Measurements from ENCODE around the gene TNFRSF8. TPM values are rescaled to one million over a fixed set of nuclear protein-coding genes. Genes with fewer than 3 reads are reported as not detected.

The TNFRSF8 gene
- total RNA-seq, 4 donors from 2014 or later, result 0.83 to 2.8 (median 2.3) TPM

DNA sequence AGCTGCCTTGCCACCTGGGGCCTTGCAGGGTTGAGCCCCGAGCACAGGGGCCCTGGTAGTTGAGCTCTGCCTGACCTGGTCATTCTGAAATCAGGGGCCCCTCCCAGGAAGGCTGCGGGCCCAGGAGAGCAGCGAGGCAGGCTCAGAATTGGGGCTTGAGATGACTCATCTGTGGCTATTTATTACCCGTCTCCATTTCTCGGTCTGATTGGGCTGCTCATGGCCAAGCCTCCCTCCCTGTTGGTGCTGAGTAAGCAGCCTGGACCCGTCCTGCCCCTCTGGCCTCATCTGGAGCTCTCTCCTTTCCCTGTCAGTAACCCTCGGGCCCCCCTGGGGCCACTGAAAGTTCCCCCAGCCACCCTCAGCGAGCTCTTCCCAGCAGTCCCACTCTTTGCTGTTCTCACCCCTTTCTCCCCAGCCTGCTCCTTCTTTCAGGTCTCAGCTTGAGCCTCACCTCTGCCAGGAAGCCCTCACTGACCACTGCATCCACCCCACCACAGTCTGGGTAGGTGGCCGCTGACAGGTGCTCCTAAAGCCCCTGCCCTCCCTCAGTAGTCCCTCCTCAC is 11.0 kb upstream of the TNFRSF8 start:
- 25% methylated on average over 6 of the region's 9 CpGs for WGBS
- Histone ChIP-seq H3K36me3 (no peaks in the 10 kb centered on the region), H3K4me1 (peaks cover 8 to 20% (median 16%) of the 10 kb centered on the region in 4 donors), H3K4me3 (no peak overlapping the region), H3K27ac (replicated peaks in 1 of 4) (no peak overlapping the region), H3K9me3 (no peaks in the 10 kb centered on the region), H3K27me3 (peaks cover 0 to 20% (median 0%) of the 10 kb centered on the region in 4 donors)
- DNase-seq (ENCODE audit: extremely low spot score), result no peak
- TF ChIP-seq EP300 (IDR thresholded peaks at IDR 0.05), result no peak
- TF ChIP-seq POLR2AphosphoS5 (IDR thresholded peaks at IDR 0.05), result no peak
- TF ChIP-seq, protein P1, sequence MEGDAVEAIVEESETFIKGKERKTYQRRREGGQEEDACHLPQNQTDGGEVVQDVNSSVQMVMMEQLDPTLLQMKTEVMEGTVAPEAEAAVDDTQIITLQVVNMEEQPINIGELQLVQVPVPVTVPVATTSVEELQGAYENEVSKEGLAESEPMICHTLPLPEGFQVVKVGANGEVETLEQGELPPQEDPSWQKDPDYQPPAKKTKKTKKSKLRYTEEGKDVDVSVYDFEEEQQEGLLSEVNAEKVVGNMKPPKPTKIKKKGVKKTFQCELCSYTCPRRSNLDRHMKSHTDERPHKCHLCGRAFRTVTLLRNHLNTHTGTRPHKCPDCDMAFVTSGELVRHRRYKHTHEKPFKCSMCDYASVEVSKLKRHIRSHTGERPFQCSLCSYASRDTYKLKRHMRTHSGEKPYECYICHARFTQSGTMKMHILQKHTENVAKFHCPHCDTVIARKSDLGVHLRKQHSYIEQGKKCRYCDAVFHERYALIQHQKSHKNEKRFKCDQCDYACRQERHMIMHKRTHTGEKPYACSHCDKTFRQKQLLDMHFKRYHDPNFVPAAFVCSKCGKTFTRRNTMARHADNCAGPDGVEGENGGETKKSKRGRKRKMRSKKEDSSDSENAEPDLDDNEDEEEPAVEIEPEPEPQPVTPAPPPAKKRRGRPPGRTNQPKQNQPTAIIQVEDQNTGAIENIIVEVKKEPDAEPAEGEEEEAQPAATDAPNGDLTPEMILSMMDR (IDR thresholded peaks at IDR 0.05), result no peak
- no peak for TF ChIP-seq POLR2A (IDR thresholded peaks at IDR 0.05; ENCODE audit: low read depth)
- intact Hi-C loops (cut with DNase I), result no loop called here

DNA sequence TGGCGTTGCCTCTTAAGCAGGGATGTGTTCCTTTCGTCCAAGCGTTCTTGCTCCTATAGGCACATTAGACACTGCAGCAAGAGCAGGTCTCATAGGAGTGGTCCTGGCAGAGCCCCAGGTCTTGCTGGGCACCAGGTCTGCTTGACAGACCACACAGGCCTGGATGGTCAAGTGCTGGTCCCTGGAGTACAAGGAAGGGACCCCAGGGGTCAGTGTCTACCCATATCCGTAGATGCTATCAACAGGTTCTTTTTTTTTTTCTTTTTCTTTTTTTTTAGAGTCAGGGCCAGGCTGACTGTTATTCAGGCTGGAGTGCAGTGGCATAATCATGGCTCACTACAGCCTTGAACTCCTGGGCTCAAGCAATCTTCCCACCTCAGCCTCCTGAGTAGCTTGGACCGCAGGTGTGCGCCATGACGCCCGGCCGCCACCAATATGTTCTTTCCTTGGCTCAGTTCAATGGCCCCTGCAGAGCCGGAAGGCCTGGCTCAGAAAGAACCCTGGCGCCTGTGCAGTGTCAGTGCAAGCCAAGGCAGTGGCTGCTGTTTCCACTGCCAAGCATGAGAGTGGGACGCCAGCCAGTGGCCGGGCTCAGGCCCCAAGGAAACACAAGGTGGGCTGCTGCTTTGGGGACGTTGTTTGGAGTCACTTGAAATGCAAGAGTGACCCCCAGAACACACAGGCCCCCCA is 10.0 kb upstream of the TNFRSF8 start:
- H3K9me3 ChIP-seq, result no peaks in the 10 kb centered on the region
- WGBS, result 67% methylated on average over 9 of the region's 14 CpGs
- no peak overlapping the region for H3K4me3 ChIP-seq
- no peak for TF ChIP-seq POLR2A (IDR thresholded peaks at IDR 0.05; ENCODE audit: low read depth)
- TF ChIP-seq, protein P1 (IDR thresholded peaks at IDR 0.05), result no peak
- no peak for TF ChIP-seq EP300 (IDR thresholded peaks at IDR 0.05)
- TF ChIP-seq POLR2AphosphoS5 (IDR thresholded peaks at IDR 0.05), result no peak
- H3K36me3 ChIP-seq, result no peaks in the 10 kb centered on the region
- DNase-seq (ENCODE audit: extremely low spot score), result no peak
- peaks cover 0 to 11% (median 0%) of the 10 kb centered on the region in 4 donors for H3K27me3 ChIP-seq
- H3K4me1 ChIP-seq, result peaks cover 8 to 20% (median 16%) of the 10 kb centered on the region in 4 donors
- H3K27ac ChIP-seq (replicated peaks in 1 of 4), result no peak overlapping the region
- intact Hi-C loops (cut with DNase I), result no loop called here

DNA sequence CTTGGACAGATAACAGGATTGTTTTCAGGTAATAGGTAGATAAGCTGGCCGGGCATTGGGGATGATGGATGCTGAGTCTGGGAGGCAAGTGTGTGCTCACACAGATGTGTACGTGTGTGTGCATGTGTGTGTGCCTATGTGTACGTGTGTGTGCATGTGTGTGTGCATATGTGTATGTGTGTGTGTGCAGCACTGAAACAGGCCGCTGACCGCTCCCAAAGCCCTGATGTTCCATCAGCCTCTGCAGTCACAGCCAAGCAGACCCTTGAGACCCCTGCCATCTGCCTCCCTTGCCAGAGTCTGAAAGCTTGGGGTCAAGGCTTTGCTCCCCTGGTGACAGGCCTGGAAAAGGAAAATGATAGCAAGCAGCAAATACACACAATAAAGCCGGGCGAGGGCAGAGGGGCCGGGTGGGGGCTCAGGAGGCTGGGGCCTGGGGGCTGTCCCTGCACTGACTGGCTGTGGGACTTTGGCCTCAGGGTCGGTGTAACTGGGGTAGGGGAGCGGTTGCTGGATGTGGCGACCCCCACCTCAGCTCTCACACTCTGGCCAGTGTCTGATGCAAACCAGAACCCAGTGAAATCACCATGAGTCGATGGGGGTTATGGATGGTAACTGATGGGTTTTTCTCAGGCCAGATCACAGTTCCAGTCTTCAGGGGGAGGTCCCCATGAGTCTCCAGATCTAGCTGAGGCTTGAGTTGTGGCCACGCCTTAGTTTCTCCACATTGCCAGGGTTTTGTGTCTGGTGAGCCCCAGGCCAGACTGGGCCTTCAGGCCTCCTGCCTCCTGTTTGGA is 9.2 kb upstream of the TNFRSF8 start:
- intact Hi-C loops (cut with DNase I), result no loop called here

DNA sequence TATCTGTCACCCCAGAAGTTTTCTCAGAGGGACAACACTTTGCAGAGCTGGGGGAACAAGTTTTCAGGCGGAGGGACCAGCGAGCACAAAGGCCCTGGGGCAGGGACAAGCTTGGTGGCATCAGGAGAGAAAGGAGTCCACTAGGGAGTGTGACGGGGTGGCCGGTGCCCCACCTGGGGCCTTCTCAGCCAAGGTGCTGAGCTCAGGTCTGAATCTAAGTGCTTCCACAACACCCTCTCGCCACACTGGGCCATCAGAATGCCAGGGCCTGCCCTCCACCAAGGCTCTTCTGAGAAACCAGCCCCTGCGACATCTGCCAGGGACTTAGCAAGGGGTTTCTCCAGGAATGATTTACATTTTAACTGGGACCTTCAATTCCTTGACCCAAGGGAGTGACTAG is 7.8 kb upstream of the TNFRSF8 start:
- H3K9me3 ChIP-seq, result peaks cover 0 to 3% (median 1%) of the 10 kb centered on the region in 4 donors
- intact Hi-C loops (cut with DNase I), result no loop called here
- WGBS, result 96% methylated on average over 6 of the region's 6 CpGs

More for the DNA sequence above, 9.2 kb upstream of the TNFRSF8 start:
- H3K4me1 ChIP-seq, result peaks cover 8 to 20% (median 16%) of the 10 kb centered on the region in 4 donors
- DNase-seq (ENCODE audit: extremely low spot score), result no peak
- WGBS, result 96% methylated on average over 4 of the region's 13 CpGs
- no peaks in the 10 kb centered on the region for H3K9me3 ChIP-seq
- no peaks in the 10 kb centered on the region for H3K36me3 ChIP-seq
- no peak overlapping the region for H3K4me3 ChIP-seq
- no peak overlapping the region for H3K27ac ChIP-seq (replicated peaks in 1 of 4)
- TF ChIP-seq POLR2A (IDR thresholded peaks at IDR 0.05; ENCODE audit: low read depth) (no peak), EP300 (IDR thresholded peaks at IDR 0.05) (no peak), POLR2AphosphoS5 (IDR thresholded peaks at IDR 0.05) (no peak)
- TF ChIP-seq, protein P1 (IDR thresholded peaks at IDR 0.05), result no peak
- peaks cover 0 to 4% (median 0%) of the 10 kb centered on the region in 4 donors for H3K27me3 ChIP-seq

More for the DNA sequence above, 7.8 kb upstream of the TNFRSF8 start:
- Histone ChIP-seq H3K27ac (replicated peaks in 1 of 4) (no peak overlapping the region), H3K27me3 (peaks cover 0 to 4% (median 0%) of the 10 kb centered on the region in 4 donors), H3K36me3 (no peaks in the 10 kb centered on the region), H3K4me3 (no peak overlapping the region), H3K4me1 (peaks cover 8 to 20% (median 16%) of the 10 kb centered on the region in 4 donors)
- no peak for TF ChIP-seq POLR2AphosphoS5 (IDR thresholded peaks at IDR 0.05)
- no peak for TF ChIP-seq EP300 (IDR thresholded peaks at IDR 0.05)
- no peak for TF ChIP-seq POLR2A (IDR thresholded peaks at IDR 0.05; ENCODE audit: low read depth)
- TF ChIP-seq, protein P1 (IDR thresholded peaks at IDR 0.05), result no peak
- DNase-seq (ENCODE audit: extremely low spot score), result no peak

All from esophagus muscularis mucosa (tissue), 4 donors.